MM.1S (cell line): ENCODE data around the gene RBMS3.

ENCODE experiments used
- EZH2 ChIP-seq: fragments of 300-600 bp; sonication (generic); optimal IDR thresholded peaks from 2 replicates; pipeline ENCODE3; 2017; ENCODE audit warnings: low read depth, mild to moderate bottlenecking, antibody characterized with exemption, low read length, mixed read lengths
- EZH2phosphoT487 ChIP-seq: fragments of 300-600 bp; sonication (generic); IDR thresholded peaks from 2 replicates; pipeline ENCODE4 v1.6.1; 2018; ENCODE audit warnings: antibody characterized with exemption, low read length
- TF ChIP-seq, protein P1 (sequence below): fragments of 300-600 bp; sonication (generic); IDR thresholded peaks from 2 replicates; pipeline ENCODE4 v1.5.1; 2016; ENCODE audit warnings: antibody characterized with exemption, low read length, mixed read lengths

- TF ChIP-seq, protein P1, sequence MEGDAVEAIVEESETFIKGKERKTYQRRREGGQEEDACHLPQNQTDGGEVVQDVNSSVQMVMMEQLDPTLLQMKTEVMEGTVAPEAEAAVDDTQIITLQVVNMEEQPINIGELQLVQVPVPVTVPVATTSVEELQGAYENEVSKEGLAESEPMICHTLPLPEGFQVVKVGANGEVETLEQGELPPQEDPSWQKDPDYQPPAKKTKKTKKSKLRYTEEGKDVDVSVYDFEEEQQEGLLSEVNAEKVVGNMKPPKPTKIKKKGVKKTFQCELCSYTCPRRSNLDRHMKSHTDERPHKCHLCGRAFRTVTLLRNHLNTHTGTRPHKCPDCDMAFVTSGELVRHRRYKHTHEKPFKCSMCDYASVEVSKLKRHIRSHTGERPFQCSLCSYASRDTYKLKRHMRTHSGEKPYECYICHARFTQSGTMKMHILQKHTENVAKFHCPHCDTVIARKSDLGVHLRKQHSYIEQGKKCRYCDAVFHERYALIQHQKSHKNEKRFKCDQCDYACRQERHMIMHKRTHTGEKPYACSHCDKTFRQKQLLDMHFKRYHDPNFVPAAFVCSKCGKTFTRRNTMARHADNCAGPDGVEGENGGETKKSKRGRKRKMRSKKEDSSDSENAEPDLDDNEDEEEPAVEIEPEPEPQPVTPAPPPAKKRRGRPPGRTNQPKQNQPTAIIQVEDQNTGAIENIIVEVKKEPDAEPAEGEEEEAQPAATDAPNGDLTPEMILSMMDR: no peak
- TF ChIP-seq EZH2phosphoT487 (no peak), EZH2 (no peak)
These were observed 655.9 kb downstream of the RBMS3 start for GRCh38 chr3:29936766-29937165.
